ENCODE data around the gene CRIM1. TPM values are rescaled to one million over a fixed set of nuclear protein-coding genes. Genes with fewer than 3 reads are reported as not detected.

Gene CRIM1
- total RNA-seq, 1 experiment from 2014 or later, result 27.6 TPM

DNA sequence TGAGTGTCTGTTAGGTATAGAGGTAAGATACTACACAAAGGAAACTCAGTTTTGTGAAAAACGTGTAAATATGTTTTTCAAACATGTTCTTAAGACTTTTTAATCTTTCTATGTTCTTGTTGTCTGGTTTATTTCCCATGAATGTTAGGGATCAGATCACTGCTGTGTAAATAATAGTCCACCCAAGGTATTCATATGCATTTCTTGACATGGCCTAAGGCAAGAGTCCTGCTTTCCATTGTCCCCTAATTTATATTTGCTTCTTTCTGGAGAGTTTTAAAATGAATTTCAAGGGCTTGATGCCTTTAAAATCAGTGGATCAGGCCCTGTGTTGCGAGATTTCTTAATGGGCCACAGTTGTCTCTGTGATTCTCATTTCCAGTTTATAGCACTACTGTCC is 28.9 kb downstream of the CRIM1 start:
- H2BK5ac ChIP-seq (ENCODE audit: insufficient read length, low read length), result no peak overlapping the region
- no peak overlapping the region for H3T11ph ChIP-seq (ENCODE audit: low read length)
- no peak overlapping the region for H4K91ac ChIP-seq (ENCODE audit: insufficient read length, low read depth, low read length)
- no peak overlapping the region for H2BK12ac ChIP-seq (ENCODE audit: insufficient read length, low read depth, low read length)
- no peaks in the 10 kb centered on the region for H3K27me3 ChIP-seq (ENCODE audit: insufficient read depth, low read length)
- H3K4me1 ChIP-seq (ENCODE audit: insufficient read depth, low read length), result peaks cover 16% of the 10 kb centered on the region
- no peak overlapping the region for H3K18ac ChIP-seq (ENCODE audit: insufficient read length, low read depth, low read length)
- TF ChIP-seq, protein P1, sequence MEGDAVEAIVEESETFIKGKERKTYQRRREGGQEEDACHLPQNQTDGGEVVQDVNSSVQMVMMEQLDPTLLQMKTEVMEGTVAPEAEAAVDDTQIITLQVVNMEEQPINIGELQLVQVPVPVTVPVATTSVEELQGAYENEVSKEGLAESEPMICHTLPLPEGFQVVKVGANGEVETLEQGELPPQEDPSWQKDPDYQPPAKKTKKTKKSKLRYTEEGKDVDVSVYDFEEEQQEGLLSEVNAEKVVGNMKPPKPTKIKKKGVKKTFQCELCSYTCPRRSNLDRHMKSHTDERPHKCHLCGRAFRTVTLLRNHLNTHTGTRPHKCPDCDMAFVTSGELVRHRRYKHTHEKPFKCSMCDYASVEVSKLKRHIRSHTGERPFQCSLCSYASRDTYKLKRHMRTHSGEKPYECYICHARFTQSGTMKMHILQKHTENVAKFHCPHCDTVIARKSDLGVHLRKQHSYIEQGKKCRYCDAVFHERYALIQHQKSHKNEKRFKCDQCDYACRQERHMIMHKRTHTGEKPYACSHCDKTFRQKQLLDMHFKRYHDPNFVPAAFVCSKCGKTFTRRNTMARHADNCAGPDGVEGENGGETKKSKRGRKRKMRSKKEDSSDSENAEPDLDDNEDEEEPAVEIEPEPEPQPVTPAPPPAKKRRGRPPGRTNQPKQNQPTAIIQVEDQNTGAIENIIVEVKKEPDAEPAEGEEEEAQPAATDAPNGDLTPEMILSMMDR (conservative IDR thresholded peaks at IDR 0.05), result no peak
- H3K4me2 ChIP-seq (ENCODE audit: insufficient read depth, insufficient read length, low read length), result no peak overlapping the region
- Mint-ChIP-seq H3K4me1 (peaks cover 62 to 65% of the 10 kb centered on the region in 2 experiments), H3K36me3 (ENCODE audit: insufficient read depth in 1 of 3, low read depth in 3 of 3) (peaks cover 0 to under 1% (median under 1%) of the 10 kb centered on the region in 3 experiments; a peak in 3 of 7 replicates), H3K27me3 (ENCODE audit: low read depth) (no peaks in the 10 kb centered on the region; the same call in 1 of the 2 replicates), H3K27ac (0 out of 7 replicates have a peak overlapping the region, but pooled peaks of 1 of the 3 experiments have one; percentile 37), H3K9me3 (no peaks in the 10 kb centered on the region; a peak in 1 of 5 replicates), H3K4me3 (no peak overlapping the region)
- DNase-seq, result no peak
- no peaks in the 10 kb centered on the region for H4K20me1 ChIP-seq (ENCODE audit: control insufficient read depth, insufficient read depth, insufficient read length)
- peaks cover 17% of the 10 kb centered on the region; the same call in 1 of the 2 replicates for H3K79me2 ChIP-seq (ENCODE audit: insufficient read depth, low read length)
- no CpG with 5 or more reads among the region's 2 CpGs for WGBS (ENCODE audit: extremely low coverage, insufficient read length, low lambda C conversion rate)
- no peak overlapping the region for H2BK20ac ChIP-seq (ENCODE audit: low read depth, low read length, poor library complexity, severe bottlenecking)
- no peaks in the 10 kb centered on the region for H3K79me1 ChIP-seq (ENCODE audit: insufficient read depth, low read depth, low read length, poor library complexity, severe bottlenecking)
- H2AK5ac ChIP-seq (ENCODE audit: insufficient read length, low read length), result no peak overlapping the region
- H3K27ac ChIP-seq (ENCODE audit: insufficient read length, low read depth, low read length), result no peak overlapping the region
- H2BK120ac ChIP-seq (ENCODE audit: low read depth, low read length, poor library complexity, severe bottlenecking), result no peak overlapping the region
- H4K5ac ChIP-seq (ENCODE audit: insufficient read length, low read depth, low read length), result no peak overlapping the region
- no peak overlapping the region for H3K56ac ChIP-seq (ENCODE audit: insufficient read length, low read depth, low read length)
- no peaks in the 10 kb centered on the region for H3K9me3 ChIP-seq (ENCODE audit: control insufficient read depth, low read depth, low read length)
- H3K23ac ChIP-seq (ENCODE audit: insufficient read length, low read depth, low read length), result no peak overlapping the region
- no peaks in the 10 kb centered on the region for H3K23me2 ChIP-seq (ENCODE audit: insufficient read length, low read depth, low read length, poor library complexity, severe bottlenecking)
- no peak overlapping the region for H4K8ac ChIP-seq (replicated peaks; ENCODE audit: insufficient read length, low read depth, low read length)
- H3K4ac ChIP-seq (ENCODE audit: low read depth, low read length), result no peak overlapping the region
- no peak overlapping the region for H2AFZ ChIP-seq (ENCODE audit: low read length)
- H2BK15ac ChIP-seq (ENCODE audit: low read depth, low read length), result no peak overlapping the region
- no peak overlapping the region for H3K14ac ChIP-seq (ENCODE audit: insufficient read depth, low read length)
- H3K9ac ChIP-seq (ENCODE audit: extremely low read depth, insufficient read length, low read length), result no peak overlapping the region
